ENCODE results near the gene ADORA2A. TPM values are rescaled to one million over a fixed set of nuclear protein-coding genes. Genes with fewer than 3 reads are reported as not detected.

ADORA2A gene
- polyA plus RNA-seq, 1 donor (not counting 4 experiments of a cell fraction or from before 2014, with no cell fraction given): 0.20 TPM

DNA sequence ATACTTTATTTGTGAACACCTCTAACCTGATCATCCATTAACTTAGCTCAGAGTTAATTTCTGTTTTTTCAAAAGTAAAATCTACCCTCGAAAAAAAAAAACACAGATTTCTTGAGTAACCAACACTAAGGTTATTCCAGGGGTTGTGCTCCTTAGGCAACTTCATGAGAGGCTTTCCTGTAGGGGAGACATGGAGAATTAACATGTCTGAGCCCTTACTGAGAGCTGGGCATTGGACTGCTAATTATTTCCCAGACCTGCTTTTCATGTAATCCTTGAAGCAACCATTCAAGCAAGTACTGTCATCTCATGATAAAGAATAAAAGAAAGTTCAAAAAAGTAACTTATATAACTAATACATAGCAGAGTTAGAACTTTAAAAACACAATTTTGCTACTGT, 54.2 kb downstream of the ADORA2A start:
- no peak for TF ChIP-seq EZH2 (IDR thresholded peaks at IDR 0.05; ENCODE audit: low read length)
- TF ChIP-seq, protein P1, sequence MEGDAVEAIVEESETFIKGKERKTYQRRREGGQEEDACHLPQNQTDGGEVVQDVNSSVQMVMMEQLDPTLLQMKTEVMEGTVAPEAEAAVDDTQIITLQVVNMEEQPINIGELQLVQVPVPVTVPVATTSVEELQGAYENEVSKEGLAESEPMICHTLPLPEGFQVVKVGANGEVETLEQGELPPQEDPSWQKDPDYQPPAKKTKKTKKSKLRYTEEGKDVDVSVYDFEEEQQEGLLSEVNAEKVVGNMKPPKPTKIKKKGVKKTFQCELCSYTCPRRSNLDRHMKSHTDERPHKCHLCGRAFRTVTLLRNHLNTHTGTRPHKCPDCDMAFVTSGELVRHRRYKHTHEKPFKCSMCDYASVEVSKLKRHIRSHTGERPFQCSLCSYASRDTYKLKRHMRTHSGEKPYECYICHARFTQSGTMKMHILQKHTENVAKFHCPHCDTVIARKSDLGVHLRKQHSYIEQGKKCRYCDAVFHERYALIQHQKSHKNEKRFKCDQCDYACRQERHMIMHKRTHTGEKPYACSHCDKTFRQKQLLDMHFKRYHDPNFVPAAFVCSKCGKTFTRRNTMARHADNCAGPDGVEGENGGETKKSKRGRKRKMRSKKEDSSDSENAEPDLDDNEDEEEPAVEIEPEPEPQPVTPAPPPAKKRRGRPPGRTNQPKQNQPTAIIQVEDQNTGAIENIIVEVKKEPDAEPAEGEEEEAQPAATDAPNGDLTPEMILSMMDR (optimal IDR thresholded peaks at IDR 0.05 in 1 of 3, IDR thresholded peaks at IDR 0.05 in 1 of 3, conservative IDR thresholded peaks at IDR 0.05 in 1 of 3; ENCODE audit: extremely low read depth in 1 of 3, insufficient read depth in 2 of 3, low read length in 3 of 3): no peak
- no peak for FAIRE-seq
- dilution Hi-C loops (cut with MboI; ENCODE audit: extremely low pct_ligation_motif_present, low sequenced_read_pairs): no loop called here
- no peaks in the 10 kb centered on the region for H3K27me3 ChIP-seq (ENCODE audit: control insufficient read depth, extremely low read depth, insufficient read depth, low read length)
- peak overlapping the region; percentile 81 for H3K27ac ChIP-seq (ENCODE audit: control insufficient read depth, insufficient read depth, low read length)
- no peaks in the 10 kb centered on the region for H3K9me1 ChIP-seq (ENCODE audit: control insufficient read depth, extremely low read depth, insufficient read depth, low read length)
- H3K4me1 ChIP-seq (ENCODE audit: control insufficient read depth, extremely low read depth, insufficient read depth, low read length): peaks cover 50% of the 10 kb centered on the region
- H4K20me1 ChIP-seq (ENCODE audit: control insufficient read depth, extremely low read depth, insufficient read depth, low read length): no peaks in the 10 kb centered on the region
- H3K36me3 ChIP-seq (ENCODE audit: control insufficient read depth in 2 of 2, extremely low read depth in 1 of 2, insufficient read depth in 2 of 2, low read length in 2 of 2): no peaks in the 10 kb centered on the region
- H3K4me3 ChIP-seq (ENCODE audit: control insufficient read depth in 2 of 3, extremely low read depth in 1 of 3, insufficient read depth in 2 of 3, low read depth in 1 of 3, low read length in 3 of 3): no peak overlapping the region
- no peak overlapping the region for H3K4me2 ChIP-seq (ENCODE audit: control insufficient read depth, extremely low read depth, insufficient read depth, low read depth, low read length)
- no peaks in the 10 kb centered on the region for H3K9me3 ChIP-seq (ENCODE audit: control insufficient read depth, low read depth, low read length)
- no peaks in the 10 kb centered on the region for H3K79me2 ChIP-seq (ENCODE audit: control insufficient read depth, insufficient read depth, low read length)
- peak overlapping the region; percentile 40 for H2AFZ ChIP-seq (ENCODE audit: control insufficient read depth, low read length)
- DNase-seq (ENCODE audit: low read depth, low spot score): no peak
- no peak overlapping the region for H3K9ac ChIP-seq (ENCODE audit: control insufficient read depth, extremely low read depth, insufficient read depth, low read length)

DNA sequence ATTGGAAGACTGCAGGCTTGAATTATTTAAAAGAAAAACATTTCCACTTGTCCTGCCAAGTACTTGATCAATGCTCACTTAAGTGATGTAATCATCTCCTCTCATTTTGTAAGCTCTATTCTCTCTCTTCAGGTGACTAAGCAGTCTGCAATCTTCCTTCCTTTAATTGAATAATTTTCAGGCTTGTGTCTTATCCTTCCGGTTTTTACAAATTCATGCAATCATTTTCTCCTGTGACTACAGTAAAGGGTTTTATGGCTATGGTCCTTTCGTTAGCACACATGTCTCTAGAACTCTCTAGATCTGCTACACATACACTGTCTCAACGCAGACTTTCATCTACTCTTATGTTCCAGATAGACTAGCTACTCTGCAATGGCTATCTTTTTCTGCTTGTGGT, 55.2 kb downstream of the ADORA2A start:
- FAIRE-seq (peak; percentile 81), DNase-seq (ENCODE audit: low read depth, low spot score) (no peak)
- dilution Hi-C loops (cut with MboI; ENCODE audit: extremely low pct_ligation_motif_present, low sequenced_read_pairs): no loop called here
- peak overlapping the region; percentile 86 for H2AFZ ChIP-seq (ENCODE audit: control insufficient read depth, low read length)
- H3K27ac ChIP-seq (ENCODE audit: control insufficient read depth, insufficient read depth, low read length): peak overlapping the region; percentile 81
- no peaks in the 10 kb centered on the region for H3K9me1 ChIP-seq (ENCODE audit: control insufficient read depth, extremely low read depth, insufficient read depth, low read length)
- H3K9me3 ChIP-seq (ENCODE audit: control insufficient read depth, low read depth, low read length): no peaks in the 10 kb centered on the region
- no peaks in the 10 kb centered on the region for H3K27me3 ChIP-seq (ENCODE audit: control insufficient read depth, extremely low read depth, insufficient read depth, low read length)
- TF ChIP-seq, protein P1 (optimal IDR thresholded peaks at IDR 0.05 in 1 of 3, IDR thresholded peaks at IDR 0.05 in 1 of 3, conservative IDR thresholded peaks at IDR 0.05 in 1 of 3; ENCODE audit: extremely low read depth in 1 of 3, insufficient read depth in 2 of 3, low read length in 3 of 3): no peak
- no peak for TF ChIP-seq EZH2 (IDR thresholded peaks at IDR 0.05; ENCODE audit: low read length)
- no peak overlapping the region for H3K9ac ChIP-seq (ENCODE audit: control insufficient read depth, extremely low read depth, insufficient read depth, low read length)
- no peaks in the 10 kb centered on the region for H4K20me1 ChIP-seq (ENCODE audit: control insufficient read depth, extremely low read depth, insufficient read depth, low read length)
- H3K4me3 ChIP-seq (ENCODE audit: control insufficient read depth in 2 of 3, extremely low read depth in 1 of 3, insufficient read depth in 2 of 3, low read depth in 1 of 3, low read length in 3 of 3): peak overlapping the region in 1 of 3 experiments; percentile 49
- no peaks in the 10 kb centered on the region for H3K79me2 ChIP-seq (ENCODE audit: control insufficient read depth, insufficient read depth, low read length)
- H3K36me3 ChIP-seq (ENCODE audit: control insufficient read depth in 2 of 2, extremely low read depth in 1 of 2, insufficient read depth in 2 of 2, low read length in 2 of 2): no peaks in the 10 kb centered on the region
- H3K4me1 ChIP-seq (ENCODE audit: control insufficient read depth, extremely low read depth, insufficient read depth, low read length): peaks cover 59% of the 10 kb centered on the region
- peak overlapping the region; percentile 87 for H3K4me2 ChIP-seq (ENCODE audit: control insufficient read depth, extremely low read depth, insufficient read depth, low read depth, low read length)
